Prostate gland (tissue), 2 donors: ENCODE data around the gene LRRC26. TPM values are rescaled to one million over a fixed set of nuclear protein-coding genes. Genes with fewer than 3 reads are reported as not detected.

Experiments used
- DNase-seq: peaks from one replicate; pipeline ENCODE4 v3.0.0-alpha.2; 2019; ENCODE audit warnings: low spot score
- H3K27ac ChIP-seq, 2 donors: fragments of 200-600 bp; sonication (generic); 2 replicates each; pipeline ENCODE4 v1.5.1; 2017 to 2019
- H3K27me3 ChIP-seq: fragments of 200-600 bp; sonication (generic); replicated peaks from 2 replicates; pipeline ENCODE4 v1.5.1; 2019; ENCODE audit not compliant: insufficient read depth
- H3K36me3 ChIP-seq, 2 donors: fragments of 200-600 bp; sonication (generic); 1 replicate in 1 of 2; 2 replicates in 1 of 2; pipeline versions ENCODE4 v1.5.1 to v1.8.1; 2017 to 2019
- H3K4me1 ChIP-seq: fragments of 200-600 bp; sonication (generic); replicated peaks from 2 replicates; pipeline ENCODE4 v1.5.1; 2019
- H3K4me3 ChIP-seq, 2 donors: fragments of 200-600 bp; sonication (generic); 2 replicates each; pipeline ENCODE4 v1.5.1; 2017 to 2019
- H3K9me3 ChIP-seq: fragments of 200-600 bp; sonication (generic); 2 replicates; pipeline ENCODE4 v1.5.1; 2017
- CTCF ChIP-seq, 4 experiments: fragments of 200-600 bp in 2 of 4; fragments of 450-650 bp in 2 of 4; sonication (generic) in 2 of 4; IDR thresholded peaks; 1 replicate in 3 of 4; 2 replicates in 1 of 4; pipeline ENCODE4 v1.5.1; 2016 to 2019; ENCODE audit warnings: antibody characterized with exemption in 4 of 4, mild to moderate bottlenecking in 2 of 4, moderate library complexity in 2 of 4
- POLR2A ChIP-seq: fragments of 450-650 bp; IDR thresholded peaks from one replicate; pipeline ENCODE4 v1.6.1; 2016; ENCODE audit warnings: antibody characterized with exemption, mild to moderate bottlenecking
- POLR2AphosphoS5 ChIP-seq: sonication (generic); formaldehyde crosslinking; IDR thresholded peaks from one replicate; pipeline ENCODE4 v1.6.1; 2017; ENCODE audit warnings: antibody characterized with exemption
- WGBS: methylation state at CpG from one replicate; pipeline ENCODE4 v1.1.5; 2018; 5-methylcytosine and 5-hydroxymethylcytosine counted together
- intact Hi-C: fragments of 100-400 bp; cut with DNase I; formaldehyde crosslinking; loops from one replicate; pipeline ENCODE4 v1.14.2; 2022
- total RNA-seq, 2 donors: library from RNA; depleted of rRNA; stranded (reverse); fragments of >200 nt; gene quantifications; one replicate each; pipeline ENCODE4 v1.1.0, GENCODE V29; 2016

Gene LRRC26
- total RNA-seq, 2 donors from 2014 or later: 183 to 582 TPM

GRCh38 chr9:137198051-137198901 is 28.4 kb upstream of the LRRC26 start:
- intact Hi-C loops: no loop called here
- no peak for DNase-seq
- H3K4me1 ChIP-seq: peaks cover 46% of the 10 kb centered on the region

DNA sequence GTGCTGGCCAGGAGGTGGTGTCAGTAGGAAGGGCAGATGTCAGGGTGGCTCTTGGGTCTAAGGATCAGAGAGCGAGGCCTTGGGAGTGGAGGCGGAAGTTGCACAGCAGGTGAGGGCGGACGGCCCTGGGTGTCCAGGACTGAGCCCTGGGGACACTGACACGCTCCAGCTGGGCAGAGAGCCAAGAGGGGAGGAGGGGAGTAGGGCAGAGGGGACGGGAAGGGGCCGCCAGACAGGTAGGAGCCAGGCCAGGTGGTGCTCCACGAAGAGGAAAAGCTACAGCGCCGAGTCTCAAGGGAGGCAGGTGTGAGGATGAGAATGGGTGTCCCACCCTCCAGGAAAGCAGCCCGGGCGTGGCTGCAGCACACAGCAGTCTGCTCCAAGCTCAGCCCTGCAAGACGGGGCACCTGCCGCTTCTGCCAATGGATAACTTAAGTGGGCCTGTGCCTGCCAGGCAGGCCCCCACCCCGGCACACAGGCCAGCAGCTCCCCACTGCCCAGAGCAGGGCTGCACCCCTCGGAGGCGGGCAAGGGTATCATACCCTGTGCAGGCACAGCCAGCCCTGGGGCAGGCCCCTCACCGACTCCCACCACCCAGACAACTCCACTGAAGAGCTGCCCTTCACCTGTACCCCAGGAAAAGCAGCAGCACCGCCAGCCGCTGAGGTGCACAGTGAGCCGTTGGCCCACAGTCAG is 25.8 kb upstream of the LRRC26 start:
- intact Hi-C loops: no loop called here
- Histone ChIP-seq H3K4me3 (no peak overlapping the region), H3K36me3 (no peaks in the 10 kb centered on the region), H3K27me3 (no peaks in the 10 kb centered on the region), H3K27ac (no peak overlapping the region), H3K4me1 (peaks cover 41% of the 10 kb centered on the region), H3K9me3 (no peaks in the 10 kb centered on the region)
- TF ChIP-seq POLR2AphosphoS5 (no peak), POLR2A (no peak), CTCF (IDR thresholded peaks at IDR 0.05) (no peak)
- 48% methylated on average over 21 of the region's 21 CpGs for WGBS
- no peak for DNase-seq

More at GRCh38 chr9:137198051-137198901, 28.4 kb upstream of the LRRC26 start:
- Histone ChIP-seq H3K27me3 (no peaks in the 10 kb centered on the region), H3K36me3 (no peaks in the 10 kb centered on the region), H3K9me3 (no peaks in the 10 kb centered on the region), H3K27ac (no peak overlapping the region), H3K4me3 (no peak overlapping the region)
- no peak for TF ChIP-seq POLR2A
- TF ChIP-seq POLR2AphosphoS5: peak; percentile 64
- 65% methylated on average over 16 of the region's 19 CpGs for WGBS

DNA sequence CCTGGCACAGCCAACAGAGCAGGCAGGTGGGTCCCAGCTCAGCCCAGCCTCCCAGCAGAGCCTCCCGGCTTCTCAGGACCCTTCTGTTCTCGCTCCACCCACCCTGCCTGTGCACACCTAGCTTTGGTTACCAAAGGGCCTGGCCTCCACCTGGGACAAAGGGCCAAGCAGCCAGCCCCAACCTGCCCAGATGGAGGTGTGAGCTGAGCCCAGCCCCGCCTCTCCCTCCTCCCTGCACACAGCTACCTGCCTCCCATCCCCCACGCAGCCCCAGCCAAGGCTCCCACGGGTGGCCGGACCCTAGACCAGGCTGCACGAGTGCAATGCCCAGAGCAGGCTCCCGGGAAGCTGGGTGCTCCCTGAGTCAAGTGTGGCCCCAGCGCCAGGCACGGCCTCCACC is 25.1 kb upstream of the LRRC26 start:
- WGBS: 60% methylated on average over 4 of the region's 10 CpGs
- Histone ChIP-seq H3K4me1 (peaks cover 44% of the 10 kb centered on the region), H3K27me3 (no peaks in the 10 kb centered on the region), H3K36me3 (peaks cover 0 to 3% of the 10 kb centered on the region in 2 donors), H3K4me3 (no peak overlapping the region), H3K9me3 (no peaks in the 10 kb centered on the region), H3K27ac (no peak overlapping the region)
- TF ChIP-seq CTCF (IDR thresholded peaks at IDR 0.05) (no peak), POLR2A (no peak), POLR2AphosphoS5 (no peak)
- DNase-seq: no peak
- intact Hi-C loops: no loop called here

GRCh38 chr9:137194388-137194787 is 24.5 kb upstream of the LRRC26 start:
- intact Hi-C loops: no loop called here
- Histone ChIP-seq H3K36me3 (peaks cover 0 to 3% of the 10 kb centered on the region in 2 donors), H3K27me3 (no peaks in the 10 kb centered on the region), H3K9me3 (no peaks in the 10 kb centered on the region), H3K27ac (no peak overlapping the region), H3K4me1 (peaks cover 45% of the 10 kb centered on the region), H3K4me3 (no peak overlapping the region)
- no peak for TF ChIP-seq CTCF (IDR thresholded peaks at IDR 0.05)
- TF ChIP-seq POLR2AphosphoS5: no peak
- TF ChIP-seq POLR2A: no peak
- no peak for DNase-seq
- 50% methylated on average over 16 of the region's 16 CpGs for WGBS

GRCh38 chr9:137193771-137194170 is 23.9 kb upstream of the LRRC26 start:
- H3K36me3 ChIP-seq: peaks cover 0 to 3% of the 10 kb centered on the region in 2 donors
- no peak for TF ChIP-seq CTCF (IDR thresholded peaks at IDR 0.05)
- no peak for TF ChIP-seq POLR2A
- no peak for TF ChIP-seq POLR2AphosphoS5
- no peak overlapping the region for H3K27ac ChIP-seq
- intact Hi-C loops: no loop called here
- H3K4me1 ChIP-seq: peaks cover 40% of the 10 kb centered on the region
- no peak overlapping the region for H3K4me3 ChIP-seq
- DNase-seq: no peak
- 87% methylated on average over 8 of the region's 14 CpGs for WGBS
- no peaks in the 10 kb centered on the region for H3K9me3 ChIP-seq
- no peaks in the 10 kb centered on the region for H3K27me3 ChIP-seq
